ENCODE results near the gene TMED8. TPM values are rescaled to one million over a fixed set of nuclear protein-coding genes. Genes with fewer than 3 reads are reported as not detected.

The TMED8 gene
- total RNA-seq, 1 experiment from 2014 or later: 14.2 TPM

DNA sequence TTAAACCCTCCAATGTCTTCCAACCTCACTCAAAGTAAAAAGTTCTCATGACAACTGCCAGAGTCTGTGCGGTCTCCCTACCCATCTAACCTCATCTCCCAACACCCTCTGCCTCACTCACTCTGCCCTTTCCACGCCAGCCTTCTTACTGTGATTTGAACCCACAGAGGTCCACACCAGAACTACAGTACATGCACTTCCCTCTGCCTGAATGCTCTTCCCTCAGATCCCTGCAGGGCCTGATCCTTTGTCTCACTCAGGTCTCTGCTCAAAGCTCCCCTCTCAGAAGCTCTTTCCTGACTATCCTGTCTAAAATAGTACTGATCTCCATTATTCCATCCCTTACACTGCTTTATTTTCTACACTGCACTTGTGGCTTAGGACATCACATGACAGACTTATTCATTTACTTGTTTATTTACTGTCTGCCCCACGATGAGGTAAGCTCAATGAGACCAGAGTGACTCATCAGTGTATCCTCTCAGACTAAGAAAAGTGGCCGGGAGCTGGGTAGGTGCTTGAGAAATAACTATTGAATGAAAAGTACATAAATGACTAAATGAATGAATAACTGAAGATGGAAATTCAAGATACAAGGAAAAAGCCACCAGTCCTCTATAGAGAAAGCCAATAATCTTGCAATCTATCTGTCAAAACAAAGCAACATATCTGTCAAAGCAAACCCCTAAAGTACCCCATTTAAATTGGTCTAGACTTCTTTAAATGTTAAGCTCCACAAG is 73.3 kb downstream of the TMED8 start (continued):
- TF ChIP-seq, protein P1, sequence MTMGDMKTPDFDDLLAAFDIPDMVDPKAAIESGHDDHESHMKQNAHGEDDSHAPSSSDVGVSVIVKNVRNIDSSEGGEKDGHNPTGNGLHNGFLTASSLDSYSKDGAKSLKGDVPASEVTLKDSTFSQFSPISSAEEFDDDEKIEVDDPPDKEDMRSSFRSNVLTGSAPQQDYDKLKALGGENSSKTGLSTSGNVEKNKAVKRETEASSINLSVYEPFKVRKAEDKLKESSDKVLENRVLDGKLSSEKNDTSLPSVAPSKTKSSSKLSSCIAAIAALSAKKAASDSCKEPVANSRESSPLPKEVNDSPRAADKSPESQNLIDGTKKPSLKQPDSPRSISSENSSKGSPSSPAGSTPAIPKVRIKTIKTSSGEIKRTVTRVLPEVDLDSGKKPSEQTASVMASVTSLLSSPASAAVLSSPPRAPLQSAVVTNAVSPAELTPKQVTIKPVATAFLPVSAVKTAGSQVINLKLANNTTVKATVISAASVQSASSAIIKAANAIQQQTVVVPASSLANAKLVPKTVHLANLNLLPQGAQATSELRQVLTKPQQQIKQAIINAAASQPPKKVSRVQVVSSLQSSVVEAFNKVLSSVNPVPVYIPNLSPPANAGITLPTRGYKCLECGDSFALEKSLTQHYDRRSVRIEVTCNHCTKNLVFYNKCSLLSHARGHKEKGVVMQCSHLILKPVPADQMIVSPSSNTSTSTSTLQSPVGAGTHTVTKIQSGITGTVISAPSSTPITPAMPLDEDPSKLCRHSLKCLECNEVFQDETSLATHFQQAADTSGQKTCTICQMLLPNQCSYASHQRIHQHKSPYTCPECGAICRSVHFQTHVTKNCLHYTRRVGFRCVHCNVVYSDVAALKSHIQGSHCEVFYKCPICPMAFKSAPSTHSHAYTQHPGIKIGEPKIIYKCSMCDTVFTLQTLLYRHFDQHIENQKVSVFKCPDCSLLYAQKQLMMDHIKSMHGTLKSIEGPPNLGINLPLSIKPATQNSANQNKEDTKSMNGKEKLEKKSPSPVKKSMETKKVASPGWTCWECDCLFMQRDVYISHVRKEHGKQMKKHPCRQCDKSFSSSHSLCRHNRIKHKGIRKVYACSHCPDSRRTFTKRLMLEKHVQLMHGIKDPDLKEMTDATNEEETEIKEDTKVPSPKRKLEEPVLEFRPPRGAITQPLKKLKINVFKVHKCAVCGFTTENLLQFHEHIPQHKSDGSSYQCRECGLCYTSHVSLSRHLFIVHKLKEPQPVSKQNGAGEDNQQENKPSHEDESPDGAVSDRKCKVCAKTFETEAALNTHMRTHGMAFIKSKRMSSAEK (CRISPR knock-in tag; IDR thresholded peaks at IDR 0.05; ENCODE audit: borderline replicate concordance): no peak
- TF ChIP-seq TCF7 (CRISPR knock-in tag; IDR thresholded peaks at IDR 0.05; ENCODE audit: low read depth): no peak
- TF ChIP-seq OVOL2 (CRISPR knock-in tag; IDR thresholded peaks at IDR 0.05; ENCODE audit: borderline replicate concordance): no peak
- TF ChIP-seq ZNF423 (CRISPR knock-in tag; IDR thresholded peaks at IDR 0.05): no peak
- no peak for TF ChIP-seq FOXJ3 (CRISPR knock-in tag; IDR thresholded peaks at IDR 0.05; ENCODE audit: borderline replicate concordance)
- TF ChIP-seq, protein P2, sequence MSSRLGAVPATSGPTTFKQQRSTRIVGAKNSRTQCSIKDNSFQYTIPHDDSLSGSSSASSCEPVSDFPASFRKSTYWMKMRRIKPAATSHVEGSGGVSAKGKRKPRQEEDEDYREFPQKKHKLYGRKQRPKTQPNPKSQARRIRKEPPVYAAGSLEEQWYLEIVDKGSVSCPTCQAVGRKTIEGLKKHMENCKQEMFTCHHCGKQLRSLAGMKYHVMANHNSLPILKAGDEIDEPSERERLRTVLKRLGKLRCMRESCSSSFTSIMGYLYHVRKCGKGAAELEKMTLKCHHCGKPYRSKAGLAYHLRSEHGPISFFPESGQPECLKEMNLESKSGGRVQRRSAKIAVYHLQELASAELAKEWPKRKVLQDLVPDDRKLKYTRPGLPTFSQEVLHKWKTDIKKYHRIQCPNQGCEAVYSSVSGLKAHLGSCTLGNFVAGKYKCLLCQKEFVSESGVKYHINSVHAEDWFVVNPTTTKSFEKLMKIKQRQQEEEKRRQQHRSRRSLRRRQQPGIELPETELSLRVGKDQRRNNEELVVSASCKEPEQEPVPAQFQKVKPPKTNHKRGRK (CRISPR knock-in tag; IDR thresholded peaks at IDR 0.05; ENCODE audit: borderline replicate concordance): no peak

DNA sequence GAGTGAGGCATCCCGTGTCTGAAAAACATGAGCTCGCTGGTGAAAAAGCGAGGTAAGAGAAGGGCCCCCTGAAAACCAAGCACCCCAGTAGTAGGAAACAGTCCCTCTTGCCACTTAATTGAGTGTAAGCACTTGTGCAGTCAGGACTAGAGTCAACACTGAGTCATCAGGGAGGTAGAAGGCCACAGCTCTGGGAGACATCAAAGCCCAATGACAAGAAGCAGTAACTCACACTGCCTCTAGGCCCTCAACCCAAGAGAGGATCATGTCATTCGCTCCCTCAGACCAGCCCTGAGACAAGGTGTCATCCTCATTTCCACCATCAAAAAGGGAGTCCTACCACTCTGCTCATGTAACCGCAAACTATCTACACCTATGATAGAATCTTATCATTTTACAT is 74.0 kb downstream of the TMED8 start:
- ATAC-seq: no peak
- Mint-ChIP-seq H3K36me3 (no peaks in the 10 kb centered on the region; the same call in 1 of the 2 replicates), H3K27me3 (ENCODE audit: low read depth) (no peaks in the 10 kb centered on the region), H3K4me1 (peaks cover 2% of the 10 kb centered on the region; the same call in 1 of the 2 replicates), H3K9me3 (no peaks in the 10 kb centered on the region), H3K27ac (no peak overlapping the region), H3K4me3 (no peak overlapping the region)
- no peak for DNase-seq (ENCODE audit: low spot score)
- ChIA-PET POLR2A (no interaction called here), CTCF (interaction anchor here (2.6 to 3.0 kb wide), 2 partner anchors 10 to 12 kb away, joined by 12 to 23 read pairs; no protein-coding TSS in a partner anchor)
- TF ChIP-seq GABPB1 (CRISPR knock-in tag; IDR thresholded peaks at IDR 0.05) (0 out of 2 replicates have a peak, but pooled peaks have one; percentile 34), GTF2I (CRISPR knock-in tag; conservative IDR thresholded peaks at IDR 0.05) (no peak)

DNA sequence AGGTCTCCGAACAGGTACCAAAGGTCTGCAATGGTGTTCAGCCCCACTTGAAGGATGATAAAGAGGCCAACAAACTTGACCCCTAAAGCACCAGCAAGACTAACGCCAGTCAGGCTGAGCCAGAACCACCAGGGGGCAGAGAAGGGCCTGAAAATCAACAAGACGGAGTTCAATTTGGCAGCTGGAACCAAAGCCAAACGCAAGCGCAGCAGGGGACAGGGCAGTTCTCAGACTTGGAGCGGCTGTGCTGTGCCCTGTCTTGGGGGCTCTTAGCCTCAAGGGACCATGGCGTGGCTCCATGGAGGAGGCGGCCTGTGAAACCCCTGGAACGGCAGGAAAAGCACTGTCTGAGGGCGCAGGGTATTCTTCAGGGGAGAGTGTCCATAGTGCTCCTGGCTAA is 75.8 kb downstream of the TMED8 start:
- Mint-ChIP-seq H3K27me3 (ENCODE audit: low read depth) (no peaks in the 10 kb centered on the region), H3K9me3 (no peaks in the 10 kb centered on the region), H3K4me3 (no peak overlapping the region), H3K4me1 (peaks cover 2% of the 10 kb centered on the region; the same call in 1 of the 2 replicates), H3K27ac (no peak overlapping the region), H3K36me3 (no peaks in the 10 kb centered on the region; the same call in 1 of the 2 replicates)
- DNase-seq (ENCODE audit: low spot score): peak; percentile 90
- ChIA-PET POLR2A (no interaction called here), CTCF (interaction anchor here (0.6 to 2.6 kb wide), 21 partner anchors 9 to 249 kb away, joined by 3 to 59 read pairs (median 4); partner anchors contain the start of gene GSTZ1)
- ATAC-seq: peak; percentile 97
- no peak for TF ChIP-seq RELA (CRISPR knock-in tag; IDR thresholded peaks at IDR 0.05; ENCODE audit: borderline replicate concordance)
- TF ChIP-seq, protein P3, sequence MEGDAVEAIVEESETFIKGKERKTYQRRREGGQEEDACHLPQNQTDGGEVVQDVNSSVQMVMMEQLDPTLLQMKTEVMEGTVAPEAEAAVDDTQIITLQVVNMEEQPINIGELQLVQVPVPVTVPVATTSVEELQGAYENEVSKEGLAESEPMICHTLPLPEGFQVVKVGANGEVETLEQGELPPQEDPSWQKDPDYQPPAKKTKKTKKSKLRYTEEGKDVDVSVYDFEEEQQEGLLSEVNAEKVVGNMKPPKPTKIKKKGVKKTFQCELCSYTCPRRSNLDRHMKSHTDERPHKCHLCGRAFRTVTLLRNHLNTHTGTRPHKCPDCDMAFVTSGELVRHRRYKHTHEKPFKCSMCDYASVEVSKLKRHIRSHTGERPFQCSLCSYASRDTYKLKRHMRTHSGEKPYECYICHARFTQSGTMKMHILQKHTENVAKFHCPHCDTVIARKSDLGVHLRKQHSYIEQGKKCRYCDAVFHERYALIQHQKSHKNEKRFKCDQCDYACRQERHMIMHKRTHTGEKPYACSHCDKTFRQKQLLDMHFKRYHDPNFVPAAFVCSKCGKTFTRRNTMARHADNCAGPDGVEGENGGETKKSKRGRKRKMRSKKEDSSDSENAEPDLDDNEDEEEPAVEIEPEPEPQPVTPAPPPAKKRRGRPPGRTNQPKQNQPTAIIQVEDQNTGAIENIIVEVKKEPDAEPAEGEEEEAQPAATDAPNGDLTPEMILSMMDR (IDR thresholded peaks at IDR 0.05): peak; percentile 80
- TF ChIP-seq ZNF121 (CRISPR knock-in tag; IDR thresholded peaks at IDR 0.05): 0 out of 2 replicates have a peak, but pooled peaks have one; percentile 56
- TF ChIP-seq, protein P4, sequence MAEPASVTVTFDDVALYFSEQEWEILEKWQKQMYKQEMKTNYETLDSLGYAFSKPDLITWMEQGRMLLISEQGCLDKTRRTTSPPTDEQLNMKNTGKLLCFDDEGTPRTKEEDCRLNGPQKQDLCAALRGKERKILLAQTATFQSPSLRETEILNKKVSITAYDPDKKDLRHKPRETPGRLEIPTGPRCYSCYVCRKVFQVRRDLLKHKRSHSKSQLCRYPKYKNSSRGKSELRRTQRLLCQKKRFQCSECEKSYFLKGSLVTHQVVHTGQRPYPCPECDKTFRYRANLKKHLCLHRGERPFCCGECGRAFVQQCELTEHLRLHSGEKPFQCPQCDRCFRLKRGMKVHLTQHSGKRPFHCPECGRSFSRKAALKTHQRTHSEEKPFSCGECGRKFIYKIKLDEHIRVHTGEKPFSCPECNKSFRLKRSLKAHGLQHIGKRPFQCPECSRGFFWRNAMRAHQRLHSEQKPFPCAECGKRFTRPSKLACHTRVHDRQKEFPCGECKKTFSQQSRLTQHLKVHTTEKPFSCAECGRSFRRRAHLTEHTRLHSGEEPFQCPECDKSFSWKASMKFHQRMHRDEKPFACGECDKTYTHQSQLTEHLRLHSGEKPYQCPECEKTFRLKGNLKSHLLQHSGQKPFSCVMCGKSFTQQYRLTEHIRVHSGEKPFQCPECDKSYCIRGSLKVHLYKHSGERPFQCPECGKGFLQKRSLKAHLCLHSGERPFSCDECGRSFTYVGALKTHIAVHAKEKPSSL (CRISPR knock-in tag; conservative IDR thresholded peaks at IDR 0.05): no peak
- TF ChIP-seq, protein P5, sequence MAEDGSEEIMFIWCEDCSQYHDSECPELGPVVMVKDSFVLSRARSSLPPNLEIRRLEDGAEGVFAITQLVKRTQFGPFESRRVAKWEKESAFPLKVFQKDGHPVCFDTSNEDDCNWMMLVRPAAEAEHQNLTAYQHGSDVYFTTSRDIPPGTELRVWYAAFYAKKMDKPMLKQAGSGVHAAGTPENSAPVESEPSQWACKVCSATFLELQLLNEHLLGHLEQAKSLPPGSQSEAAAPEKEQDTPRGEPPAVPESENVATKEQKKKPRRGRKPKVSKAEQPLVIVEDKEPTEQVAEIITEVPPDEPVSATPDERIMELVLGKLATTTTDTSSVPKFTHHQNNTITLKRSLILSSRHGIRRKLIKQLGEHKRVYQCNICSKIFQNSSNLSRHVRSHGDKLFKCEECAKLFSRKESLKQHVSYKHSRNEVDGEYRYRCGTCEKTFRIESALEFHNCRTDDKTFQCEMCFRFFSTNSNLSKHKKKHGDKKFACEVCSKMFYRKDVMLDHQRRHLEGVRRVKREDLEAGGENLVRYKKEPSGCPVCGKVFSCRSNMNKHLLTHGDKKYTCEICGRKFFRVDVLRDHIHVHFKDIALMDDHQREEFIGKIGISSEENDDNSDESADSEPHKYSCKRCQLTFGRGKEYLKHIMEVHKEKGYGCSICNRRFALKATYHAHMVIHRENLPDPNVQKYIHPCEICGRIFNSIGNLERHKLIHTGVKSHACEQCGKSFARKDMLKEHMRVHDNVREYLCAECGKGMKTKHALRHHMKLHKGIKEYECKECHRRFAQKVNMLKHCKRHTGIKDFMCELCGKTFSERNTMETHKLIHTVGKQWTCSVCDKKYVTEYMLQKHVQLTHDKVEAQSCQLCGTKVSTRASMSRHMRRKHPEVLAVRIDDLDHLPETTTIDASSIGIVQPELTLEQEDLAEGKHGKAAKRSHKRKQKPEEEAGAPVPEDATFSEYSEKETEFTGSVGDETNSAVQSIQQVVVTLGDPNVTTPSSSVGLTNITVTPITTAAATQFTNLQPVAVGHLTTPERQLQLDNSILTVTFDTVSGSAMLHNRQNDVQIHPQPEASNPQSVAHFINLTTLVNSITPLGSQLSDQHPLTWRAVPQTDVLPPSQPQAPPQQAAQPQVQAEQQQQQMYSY (CRISPR knock-in tag; IDR thresholded peaks at IDR 0.05): no peak
- TF ChIP-seq FOXK1 (CRISPR knock-in tag; IDR thresholded peaks at IDR 0.05): no peak; the same call in 1 of the 2 replicates
- TF ChIP-seq, protein P6, sequence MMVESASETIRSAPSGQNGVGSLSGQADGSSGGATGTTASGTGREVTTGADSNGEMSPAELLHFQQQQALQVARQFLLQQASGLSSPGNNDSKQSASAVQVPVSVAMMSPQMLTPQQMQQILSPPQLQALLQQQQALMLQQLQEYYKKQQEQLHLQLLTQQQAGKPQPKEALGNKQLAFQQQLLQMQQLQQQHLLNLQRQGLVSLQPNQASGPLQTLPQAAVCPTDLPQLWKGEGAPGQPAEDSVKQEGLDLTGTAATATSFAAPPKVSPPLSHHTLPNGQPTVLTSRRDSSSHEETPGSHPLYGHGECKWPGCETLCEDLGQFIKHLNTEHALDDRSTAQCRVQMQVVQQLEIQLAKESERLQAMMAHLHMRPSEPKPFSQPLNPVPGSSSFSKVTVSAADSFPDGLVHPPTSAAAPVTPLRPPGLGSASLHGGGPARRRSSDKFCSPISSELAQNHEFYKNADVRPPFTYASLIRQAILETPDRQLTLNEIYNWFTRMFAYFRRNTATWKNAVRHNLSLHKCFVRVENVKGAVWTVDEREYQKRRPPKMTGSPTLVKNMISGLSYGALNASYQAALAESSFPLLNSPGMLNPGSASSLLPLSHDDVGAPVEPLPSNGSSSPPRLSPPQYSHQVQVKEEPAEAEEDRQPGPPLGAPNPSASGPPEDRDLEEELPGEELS (CRISPR knock-in tag; IDR thresholded peaks at IDR 0.05): no peak
- TF ChIP-seq NFE2L1 (CRISPR knock-in tag; IDR thresholded peaks at IDR 0.05): no peak

Data from WTC11 (cell line).